Ovary (tissue), 9 donors: ENCODE measurements around the gene PZP. TPM values are rescaled to one million over a fixed set of nuclear protein-coding genes. Genes with fewer than 3 reads are reported as not detected.

Experiments used
- DNase-seq, 5 donors: peaks; one replicate each; pipeline ENCODE4 v3.0.0-alpha.2; 2019 to 2020
- H3K27ac ChIP-seq, 2 donors: fragments of 200-600 bp; one replicate each; pipeline versions ENCODE4 v1.5.1 to v1.8.0; 2019 to 2022
- H3K27me3 ChIP-seq: fragments of 200-600 bp; one replicate; pipeline ENCODE4 v1.8.0; 2022
- H3K36me3 ChIP-seq: fragments of 200-600 bp; sonication (generic); one replicate; pipeline ENCODE4 v1.5.1; 2019
- H3K4me1 ChIP-seq: one replicate; pipeline ENCODE4 v1.8.1; 2013; ENCODE audit warnings: mild to moderate bottlenecking, moderate library complexity; ENCODE audit not compliant: insufficient read depth
- H3K4me3 ChIP-seq: fragments of 200-600 bp; sonication (generic); one replicate; pipeline ENCODE4 v1.5.1; 2017
- H3K9me3 ChIP-seq, 2 donors: fragments of 200-600 bp in 1 of 2; sonication (generic) in 1 of 2; one replicate each; pipeline versions ENCODE4 v1.5.1 to v1.8.1; 2013 to 2019; ENCODE audit warnings: mild to moderate bottlenecking in 1 of 2, moderate library complexity in 1 of 2
- EP300 ChIP-seq: sonication (generic); formaldehyde crosslinking; IDR thresholded peaks from one replicate; pipeline ENCODE4 v1.6.1; 2017; ENCODE audit warnings: antibody characterized with exemption
- POLR2A ChIP-seq: fragments of 450-650 bp; IDR thresholded peaks from one replicate; pipeline ENCODE4 v1.6.1; 2017; ENCODE audit warnings: antibody characterized with exemption, mild to moderate bottlenecking, moderate library complexity
- WGBS, 3 donors: extraction: QIAGEN DNeasy Blood & Tissue Kit in 1 of 3; methylation state at CpG; one replicate each; pipeline versions ENCODE4 v1.1.5 to v1.1.7; 2013 to 2017; 5-methylcytosine and 5-hydroxymethylcytosine counted together
- intact Hi-C, 4 donors: fragments of 100-400 bp; cut with DNase I; formaldehyde crosslinking; loops; one replicate each; pipeline versions ENCODE4 v1.11.0 to v1.15.1; 2022 to 2023
- polyA plus RNA-seq, 2 donors: library from polyadenylated mRNA; stranded (reverse); fragments of 200-250 nt in 1 of 2; fragments of 350-450 nt in 1 of 2; fragmentation: Illumina TruSeq in 1 of 2; extraction: RNeasy Lipid Tissue Mini Kit (QIAGEN cat#74804) in 1 of 2; gene quantifications; one replicate each; pipeline ENCODE4 v1.2.3, GENCODE V29; 2013 to 2014
- total RNA-seq, 7 donors: library from RNA; depleted of rRNA in 2 of 7; stranded (reverse); fragments of >200 nt in 2 of 7; fragmentation: NEBNext Ultra II Directional in 3 of 7; extraction: Animal tissue kit (Norgen Biotek cat#: 25700) in 3 of 7; gene quantifications; one replicate each; pipeline versions ENCODE4 v1.1.0 to v1.2.4, GENCODE V29; 2016 to 2023
- TF ChIP-seq, protein P1 (sequence below), 3 donors: fragments of 450-650 bp in 2 of 3; fragments of 200-600 bp in 1 of 3; IDR thresholded peaks; one replicate each; pipeline versions ENCODE4 v1.5.1 to v1.8.0; 2016 to 2022; ENCODE audit warnings: antibody characterized with exemption in 3 of 3, mild to moderate bottlenecking in 1 of 3
- donor health status: DM: no; HTN: no; CAD: no; lungs with moderate emphysema.
- donor health status: DM: no; HTN: no; CAD: no.
- donor health status: Bipolar disorder and iron deficiency.
- donor health status: DM: yes; HTN: yes; CAD: no.
- donor health status: DM: no; HTN: no; CAD: no.
- donor health status: DM: yes; HTN: yes; CAD: no.

Gene PZP
- total and polyA plus RNA-seq, 9 donors = 0.11 to 1.1 (median 0.21) TPM; not detected in 1

GRCh38 chr12:9114946-9115345 is 93.2 kb downstream of the PZP start:
- Histone ChIP-seq H3K9me3 (no peaks in the 10 kb centered on the region), H3K4me3 (peak overlapping the region; percentile 34), H3K36me3 (no peaks in the 10 kb centered on the region), H3K27ac (no peak overlapping the region), H3K4me1 (no peaks in the 10 kb centered on the region), H3K27me3 (no peaks in the 10 kb centered on the region)
- DNase-seq = no peak
- intact Hi-C loops = no loop called here
- TF ChIP-seq, protein P1, sequence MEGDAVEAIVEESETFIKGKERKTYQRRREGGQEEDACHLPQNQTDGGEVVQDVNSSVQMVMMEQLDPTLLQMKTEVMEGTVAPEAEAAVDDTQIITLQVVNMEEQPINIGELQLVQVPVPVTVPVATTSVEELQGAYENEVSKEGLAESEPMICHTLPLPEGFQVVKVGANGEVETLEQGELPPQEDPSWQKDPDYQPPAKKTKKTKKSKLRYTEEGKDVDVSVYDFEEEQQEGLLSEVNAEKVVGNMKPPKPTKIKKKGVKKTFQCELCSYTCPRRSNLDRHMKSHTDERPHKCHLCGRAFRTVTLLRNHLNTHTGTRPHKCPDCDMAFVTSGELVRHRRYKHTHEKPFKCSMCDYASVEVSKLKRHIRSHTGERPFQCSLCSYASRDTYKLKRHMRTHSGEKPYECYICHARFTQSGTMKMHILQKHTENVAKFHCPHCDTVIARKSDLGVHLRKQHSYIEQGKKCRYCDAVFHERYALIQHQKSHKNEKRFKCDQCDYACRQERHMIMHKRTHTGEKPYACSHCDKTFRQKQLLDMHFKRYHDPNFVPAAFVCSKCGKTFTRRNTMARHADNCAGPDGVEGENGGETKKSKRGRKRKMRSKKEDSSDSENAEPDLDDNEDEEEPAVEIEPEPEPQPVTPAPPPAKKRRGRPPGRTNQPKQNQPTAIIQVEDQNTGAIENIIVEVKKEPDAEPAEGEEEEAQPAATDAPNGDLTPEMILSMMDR (IDR thresholded peaks at IDR 0.05) = no peak
- TF ChIP-seq EP300 (no peak), POLR2A (no peak)

DNA sequence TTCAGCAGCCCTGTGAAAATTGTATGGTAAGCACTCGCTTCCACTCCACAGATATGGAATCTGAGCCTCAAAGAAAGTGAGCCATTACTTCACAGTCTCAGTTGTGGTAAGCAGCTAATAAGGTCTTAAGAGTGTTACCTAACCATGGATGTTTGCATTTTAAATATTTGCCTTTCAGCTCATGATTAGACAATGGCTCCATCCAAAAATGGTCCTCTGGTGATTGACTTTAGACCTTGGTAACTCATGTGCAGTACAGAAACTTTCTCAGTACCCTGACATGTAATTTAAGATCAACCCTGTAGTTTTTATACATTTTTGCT is 94.2 kb downstream of the PZP start:
- no peaks in the 10 kb centered on the region for H3K9me3 ChIP-seq
- no peak overlapping the region for H3K27ac ChIP-seq
- intact Hi-C loops = no loop called here
- H3K36me3 ChIP-seq = no peaks in the 10 kb centered on the region
- no peaks in the 10 kb centered on the region for H3K4me1 ChIP-seq
- WGBS, 3 donors = 84 to 93% (median 88%) methylated on average over 1 of the region's 1 CpG
- TF ChIP-seq POLR2A (no peak), EP300 (no peak)
- TF ChIP-seq, protein P1 (IDR thresholded peaks at IDR 0.05) = no peak
- DNase-seq = no peak
- no peaks in the 10 kb centered on the region for H3K27me3 ChIP-seq
- peak overlapping the region; percentile 4 for H3K4me3 ChIP-seq

GRCh38 chr12:9113296-9113986 is 94.8 kb downstream of the PZP start:
- no peak for DNase-seq
- no peaks in the 10 kb centered on the region for H3K9me3 ChIP-seq
- 79 to 86% (median 85%) methylated on average over 7 of the region's 7 CpGs for WGBS, 3 donors
- TF ChIP-seq, protein P1 (IDR thresholded peaks at IDR 0.05) = no peak
- TF ChIP-seq POLR2A (no peak), EP300 (no peak)
- peak overlapping the region; percentile 4 for H3K4me3 ChIP-seq
- no peak overlapping the region for H3K27ac ChIP-seq
- H3K27me3 ChIP-seq = no peaks in the 10 kb centered on the region
- no peaks in the 10 kb centered on the region for H3K4me1 ChIP-seq
- intact Hi-C loops = no loop called here
- no peaks in the 10 kb centered on the region for H3K36me3 ChIP-seq

GRCh38 chr12:9112076-9112853 is 95.9 kb downstream of the PZP start:
- no peak for DNase-seq
- intact Hi-C loops = no loop called here
- TF ChIP-seq EP300 (no peak), POLR2A (no peak)
- TF ChIP-seq, protein P1 (IDR thresholded peaks at IDR 0.05) = no peak
- H3K27me3 ChIP-seq = no peaks in the 10 kb centered on the region
- H3K36me3 ChIP-seq = no peaks in the 10 kb centered on the region
- H3K4me1 ChIP-seq = no peaks in the 10 kb centered on the region
- no peak overlapping the region for H3K4me3 ChIP-seq
- H3K9me3 ChIP-seq = no peaks in the 10 kb centered on the region
- WGBS, 3 donors = 91 to 92% (median 92%) methylated on average over 6 of the region's 6 CpGs
- H3K27ac ChIP-seq = no peak overlapping the region
